Hematopoietic multipotent progenitor cell treated with erythropoietin and hydrocortisone succinate and interleukin-3 and kit ligand, for 4 days (in vitro differentiated cells): ENCODE measurements around the gene ITPR1.

Source experiments
- DNase-seq: peaks from one replicate; pipeline ENCODE4 v3.0.0-alpha.2; 2015

ITPR1 gene

GRCh38 chr3:4599612-4600011 is 106.5 kb downstream of the ITPR1 start:
- no peak for DNase-seq

- DNase-seq = no peak
Observed at GRCh38 chr3:4600493-4600892, 107.3 kb downstream of the ITPR1 start.

DNA sequence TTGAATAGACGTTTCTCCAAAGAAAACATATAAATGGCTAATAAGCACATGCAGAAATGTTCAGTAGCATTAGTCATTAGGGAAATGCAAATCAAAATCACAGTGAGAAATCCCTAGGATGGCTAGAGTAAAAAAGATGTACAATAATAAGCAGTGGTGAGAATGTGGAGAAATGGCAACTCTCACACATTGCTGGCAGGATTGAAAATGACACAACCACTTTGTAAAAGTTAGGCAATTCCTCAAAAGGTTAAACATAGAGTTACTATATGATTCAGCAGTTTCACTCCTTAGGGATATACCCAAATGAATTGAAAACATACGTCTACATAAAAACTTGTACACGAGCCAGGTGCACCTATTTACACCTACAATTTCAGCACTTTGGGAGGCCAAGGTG is 108.7 kb downstream of the ITPR1 start:
- no peak for DNase-seq

GRCh38 chr3:4604693-4605092 is 111.5 kb downstream of the ITPR1 start:
- DNase-seq = no peak

GRCh38 chr3:4606911-4607310 is 113.8 kb downstream of the ITPR1 start:
- no peak for DNase-seq

DNA sequence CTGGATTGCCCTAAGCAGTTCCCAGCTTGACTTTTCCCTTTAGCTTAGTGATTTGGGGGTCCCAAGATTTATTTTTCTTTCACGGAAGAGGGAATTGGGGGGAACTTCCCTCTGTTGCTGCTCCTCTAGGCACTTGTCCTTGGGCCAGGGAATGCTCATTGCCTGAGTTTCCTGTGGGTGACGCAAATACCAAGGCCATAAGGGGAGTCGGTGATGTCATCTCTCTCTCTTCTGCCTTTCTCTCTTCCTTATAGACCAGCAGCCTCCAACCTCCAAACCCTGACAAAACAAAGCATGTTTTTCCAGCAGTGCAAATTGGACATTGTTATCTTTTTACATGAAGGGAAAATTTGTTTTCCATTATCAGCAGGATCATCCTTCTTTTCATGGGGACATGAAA is 120.2 kb downstream of the ITPR1 start:
- no peak for DNase-seq

- peak; percentile 43 for DNase-seq
Observed at GRCh38 chr3:4614070-4614469, 120.9 kb downstream of the ITPR1 start.

- no peak for DNase-seq
Observed at GRCh38 chr3:4614927-4615326, 121.8 kb downstream of the ITPR1 start.

DNA sequence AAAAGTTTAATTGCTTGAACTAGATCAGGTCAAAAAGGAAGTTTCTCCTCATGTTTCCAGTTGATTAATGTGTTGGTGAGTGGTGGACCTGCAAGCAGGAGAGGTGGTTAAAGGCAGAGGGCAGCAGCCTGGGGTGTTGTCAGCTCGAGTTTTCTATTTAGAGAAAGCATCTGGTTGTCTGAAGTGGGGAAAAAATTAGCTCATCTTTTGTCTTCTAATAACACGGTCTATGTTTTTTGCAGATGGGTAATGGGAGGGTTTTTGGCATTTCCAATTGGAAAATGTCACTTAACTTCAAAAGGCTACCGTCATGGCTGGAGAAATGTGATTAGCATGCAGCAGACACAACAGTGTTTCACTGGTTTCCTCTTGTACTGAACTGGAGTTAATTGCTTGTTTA is 122.6 kb downstream of the ITPR1 start:
- no peak for DNase-seq

GRCh38 chr3:4623421-4623999 is 130.4 kb downstream of the ITPR1 start:
- DNase-seq = no peak

- DNase-seq = no peak
Observed at GRCh38 chr3:4627651-4628375, 134.7 kb downstream of the ITPR1 start.

- DNase-seq = peak; percentile 34
Observed at GRCh38 chr3:4629095-4630007, 136.2 kb downstream of the ITPR1 start.

GRCh38 chr3:4633078-4634004 is 140.2 kb downstream of the ITPR1 start:
- DNase-seq = peak; percentile 86

DNA sequence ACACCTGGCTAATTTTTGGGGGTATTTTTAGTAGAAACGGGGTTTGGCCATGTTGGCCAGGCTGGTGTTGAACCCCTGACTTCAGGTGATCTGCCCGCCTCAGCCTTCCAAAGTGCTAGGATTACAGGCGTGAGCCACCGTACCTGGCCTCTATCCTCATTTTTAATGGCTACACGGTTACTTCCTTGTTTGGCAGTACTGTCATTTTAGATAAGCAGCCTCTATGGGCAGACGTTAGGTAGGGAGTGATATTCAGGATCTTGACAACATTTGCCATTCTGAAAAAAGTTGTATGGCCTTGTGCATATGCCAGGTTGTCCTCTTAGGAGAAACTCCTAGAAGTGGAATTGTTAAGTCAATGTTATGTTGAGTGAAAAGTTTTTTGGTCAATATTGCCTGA is 141.7 kb downstream of the ITPR1 start:
- DNase-seq = peak; percentile 41

- no peak for DNase-seq
Observed at GRCh38 chr3:4637265-4637664, 144.1 kb downstream of the ITPR1 start.

GRCh38 chr3:4641863-4642563 is 148.9 kb downstream of the ITPR1 start:
- DNase-seq = no peak

GRCh38 chr3:4642611-4643010 is 149.5 kb downstream of the ITPR1 start:
- no peak for DNase-seq

DNA sequence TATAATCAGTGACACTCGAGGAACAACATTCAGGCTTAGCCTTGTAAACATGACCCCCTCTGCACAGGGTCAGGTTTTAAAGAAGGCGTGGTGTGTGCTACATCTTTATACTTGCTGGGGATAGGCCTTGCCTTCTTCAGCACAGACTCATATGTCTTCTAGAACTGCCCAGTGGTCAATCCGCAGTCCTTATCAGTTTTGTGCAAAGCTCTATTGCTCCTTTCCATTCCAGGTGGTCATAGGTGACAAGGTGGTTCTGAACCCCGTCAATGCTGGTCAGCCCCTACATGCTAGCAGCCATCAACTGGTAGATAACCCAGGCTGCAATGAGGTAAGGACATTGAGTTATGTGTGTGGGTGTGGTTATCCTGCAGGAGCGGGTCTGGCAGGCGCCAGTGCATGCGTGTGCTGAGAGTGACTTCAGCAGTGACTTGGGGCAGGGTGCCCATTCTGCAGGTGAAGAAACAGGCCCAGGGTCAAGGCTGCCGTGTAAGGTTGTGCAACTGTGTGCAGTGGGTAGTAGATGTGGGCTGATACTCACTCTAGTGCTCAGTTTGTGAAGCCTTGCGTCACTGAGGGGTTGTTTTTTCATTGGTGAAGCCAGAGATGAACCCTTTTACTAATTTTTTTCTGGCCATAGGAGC is 150.9 kb downstream of the ITPR1 start:
- peak; percentile 43 for DNase-seq

- DNase-seq = no peak
Observed at GRCh38 chr3:4644951-4645350, 151.8 kb downstream of the ITPR1 start.

GRCh38 chr3:4645468-4645867 is 152.3 kb downstream of the ITPR1 start:
- no peak for DNase-seq

DNA sequence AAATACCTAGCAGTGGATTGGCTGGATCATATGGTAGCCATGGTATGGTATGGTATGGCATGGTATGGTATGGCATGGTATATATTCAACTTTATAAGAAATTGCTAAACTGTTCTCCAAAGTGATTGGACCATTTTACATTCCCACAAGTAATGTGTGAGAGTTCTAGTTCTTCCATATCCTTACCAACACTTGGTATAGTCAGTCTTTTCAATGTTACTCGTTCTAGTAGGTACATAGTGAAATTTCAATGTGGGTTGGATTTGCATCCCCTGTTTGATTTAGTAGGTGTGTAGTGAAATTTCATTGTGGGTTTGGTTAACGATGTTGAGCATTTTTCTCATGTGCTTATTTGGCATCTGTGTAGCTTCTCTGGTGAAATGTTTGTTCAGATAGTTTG is 154.3 kb downstream of the ITPR1 start:
- no peak for DNase-seq
